Esophagus (tissue), 2 donors: Measurements from ENCODE around the gene TIGD7. TPM values are rescaled to one million over a fixed set of nuclear protein-coding genes. Genes with fewer than 3 reads are reported as not detected.

Experiments
- H3K27ac ChIP-seq, 2 donors: one replicate each; pipeline ENCODE4 v1.5.1; 2013; ENCODE audit warnings: low read depth in 2 of 2, mild to moderate bottlenecking in 2 of 2, inconsistent platforms in 1 of 2, low read length in 1 of 2, moderate library complexity in 1 of 2
- H3K27me3 ChIP-seq, 2 donors: one replicate each; pipeline ENCODE4 v1.6.1; 2013; ENCODE audit warnings: low read length in 2 of 2, control low read depth in 1 of 2, mild to moderate bottlenecking in 1 of 2; ENCODE audit not compliant: insufficient read depth in 2 of 2, control insufficient read depth in 1 of 2
- H3K36me3 ChIP-seq, 2 donors: one replicate each; pipeline ENCODE4 v1.6.1; 2013; ENCODE audit warnings: low read length in 1 of 2; ENCODE audit not compliant: control insufficient read depth in 2 of 2, insufficient read depth in 2 of 2
- H3K4me1 ChIP-seq, 2 donors: one replicate each; pipeline ENCODE4 v1.6.1; 2013; ENCODE audit warnings: low read length in 1 of 2; ENCODE audit not compliant: control insufficient read depth in 2 of 2, insufficient read depth in 2 of 2
- H3K4me3 ChIP-seq, 2 donors: one replicate each; pipeline ENCODE4 v1.5.1; 2013; ENCODE audit warnings: low read length in 2 of 2, mild to moderate bottlenecking in 2 of 2, low read depth in 1 of 2, moderate library complexity in 1 of 2
- H3K9me3 ChIP-seq, 2 donors: one replicate each; pipeline ENCODE4 v1.6.1; 2013; ENCODE audit warnings: mild to moderate bottlenecking in 2 of 2, low read depth in 1 of 2, low read length in 1 of 2, moderate library complexity in 1 of 2; ENCODE audit not compliant: control insufficient read depth in 2 of 2, insufficient read depth in 1 of 2
- WGBS, 2 donors: extraction: QIAGEN DNeasy Blood & Tissue Kit; methylation state at CpG; one replicate each; pipeline ENCODE4 v1.1.7; 2013; 5-methylcytosine and 5-hydroxymethylcytosine counted together
- polyA plus RNA-seq, 2 donors: library from polyadenylated mRNA; stranded (reverse); fragments of 200-250 nt; gene quantifications; one replicate each; pipeline ENCODE4 v1.2.3, GENCODE V29; 2013
- donor health status: healthy with polysubstance abuse.
- donor health status: Bipolar disorder and iron deficiency.

Gene TIGD7
- polyA plus RNA-seq, 2 donors, result 0.99 to 1.5 TPM

- Histone ChIP-seq H3K27ac (no peak overlapping the region), H3K9me3 (peaks cover 3 to 5% of the 10 kb centered on the region in 2 donors), H3K36me3 (peaks cover 0 to 5% of the 10 kb centered on the region in 2 donors), H3K4me3 (no peak overlapping the region), H3K27me3 (no peaks in the 10 kb centered on the region), H3K4me1 (no peaks in the 10 kb centered on the region)
- WGBS, 2 donors, result 83 to 91% methylated on average over 1 of the region's 1 CpG
These were observed 36.9 kb downstream of the TIGD7 start for GRCh38 chr16:3268294-3268693.

DNA sequence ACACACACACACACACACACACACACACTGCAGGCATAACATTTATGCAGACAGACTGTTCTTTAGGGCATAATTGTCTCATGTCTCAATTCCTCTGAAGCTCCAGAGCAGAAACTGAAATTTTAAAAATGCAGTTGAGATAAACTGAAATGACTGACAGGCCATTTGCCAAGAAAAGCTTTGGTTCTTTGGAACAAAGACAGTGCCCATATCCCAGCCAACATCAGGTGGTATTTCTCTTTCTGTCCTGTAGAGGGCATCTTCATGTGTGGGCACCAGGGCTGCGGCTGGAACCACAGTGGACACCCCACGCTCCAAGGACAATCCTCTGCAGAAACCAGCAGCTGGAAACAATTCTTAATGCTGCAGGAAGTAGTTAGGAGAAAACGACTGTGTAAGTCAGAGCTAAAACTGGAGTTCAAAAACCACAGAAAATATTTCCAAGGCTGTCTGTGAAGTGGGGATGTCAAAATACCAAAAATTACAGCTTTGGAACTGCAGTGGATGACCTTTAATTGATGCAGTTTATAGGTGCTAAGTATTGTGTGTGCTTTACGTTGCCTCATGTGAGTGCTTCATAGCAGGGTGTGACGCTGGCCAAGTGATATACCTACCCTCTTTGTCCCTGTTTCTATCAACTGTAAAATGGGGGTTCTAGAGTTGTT is 38.2 kb downstream of the TIGD7 start:
- H3K36me3 ChIP-seq, result peaks cover 0 to 5% of the 10 kb centered on the region in 2 donors
- H3K4me3 ChIP-seq, result no peak overlapping the region
- WGBS, 2 donors, result 75 to 83% methylated on average over 5 of the region's 5 CpGs
- H3K27ac ChIP-seq, result no peak overlapping the region
- H3K27me3 ChIP-seq, result no peaks in the 10 kb centered on the region
- H3K9me3 ChIP-seq, result peaks cover 3 to 5% of the 10 kb centered on the region in 2 donors
- H3K4me1 ChIP-seq, result no peaks in the 10 kb centered on the region

DNA sequence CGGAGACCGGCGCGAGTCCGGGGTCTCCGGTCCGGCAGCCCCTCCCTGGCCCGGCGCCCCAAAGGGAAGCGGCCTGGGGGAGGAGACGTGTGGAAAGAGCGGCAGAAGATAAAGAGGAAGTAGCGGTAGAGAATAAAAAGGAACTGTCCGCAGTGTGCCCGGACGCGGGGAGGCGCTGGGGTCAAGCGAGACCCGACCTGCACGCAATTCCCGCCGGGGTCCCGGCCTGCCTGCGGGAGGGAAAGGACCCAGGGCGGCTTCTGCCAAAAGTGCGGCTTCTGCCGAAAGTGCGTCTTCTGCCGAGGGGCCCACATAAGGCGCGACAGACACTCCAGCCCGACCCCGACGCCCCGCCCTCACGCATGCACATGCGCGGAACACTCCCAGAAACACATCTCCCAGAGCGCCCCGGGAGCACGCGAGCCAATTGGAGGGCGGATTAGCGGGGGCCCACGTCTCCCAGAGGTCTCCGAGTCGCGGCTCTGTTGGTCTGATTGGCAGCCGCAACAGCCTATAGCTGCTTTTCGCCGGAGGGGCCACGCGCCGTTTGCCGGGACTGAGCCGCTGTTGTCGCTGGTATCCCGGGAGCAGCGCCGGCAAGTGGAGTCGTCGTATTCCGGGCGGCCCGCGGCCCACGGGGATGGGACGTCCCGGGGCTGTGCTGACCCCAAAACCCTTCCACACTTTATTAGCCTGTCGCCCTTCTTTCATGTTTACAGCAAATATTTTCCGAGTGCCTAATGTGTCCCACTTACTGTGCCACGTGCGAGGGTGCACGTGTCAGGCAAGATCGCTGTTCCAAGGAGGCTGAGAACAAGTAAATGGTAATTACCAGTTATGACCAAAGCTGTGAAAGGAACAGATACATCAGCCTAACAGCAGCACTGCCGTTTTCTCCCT is 40.8 kb downstream of the TIGD7 start:
- peaks cover 3 to 5% of the 10 kb centered on the region in 2 donors for H3K9me3 ChIP-seq
- H3K27me3 ChIP-seq, result no peaks in the 10 kb centered on the region
- H3K4me3 ChIP-seq, result peak overlapping the region; percentile 76 to 85
- H3K36me3 ChIP-seq, result peaks cover 0 to 5% of the 10 kb centered on the region in 2 donors
- WGBS, 2 donors, result 1 to 2% methylated on average over 77 of the region's 77 CpGs
- no peaks in the 10 kb centered on the region for H3K4me1 ChIP-seq
- H3K27ac ChIP-seq, result peak overlapping the region; percentile 97 to 100

DNA sequence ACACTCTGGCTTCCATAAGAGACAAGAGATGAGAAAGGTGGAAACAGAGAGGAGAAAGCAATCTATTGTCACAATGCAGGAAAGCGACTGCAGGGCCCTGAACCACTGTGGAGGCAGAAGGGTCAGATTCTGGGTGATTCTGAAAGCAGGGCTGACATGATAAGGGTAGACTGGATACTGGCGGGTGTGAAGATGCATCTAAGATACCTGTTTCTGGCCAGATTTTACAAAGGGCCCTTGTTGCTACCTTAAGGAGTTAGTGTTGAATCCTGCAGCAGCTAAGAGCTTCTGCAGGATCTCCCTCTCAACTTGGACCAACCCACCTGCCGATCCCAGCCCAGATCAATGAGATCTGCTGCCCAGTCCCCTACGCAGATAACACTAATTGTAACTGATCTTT is 42.7 kb downstream of the TIGD7 start:
- Histone ChIP-seq H3K4me1 (no peaks in the 10 kb centered on the region), H3K4me3 (no peak overlapping the region), H3K27ac (no peak overlapping the region), H3K36me3 (no peaks in the 10 kb centered on the region), H3K27me3 (no peaks in the 10 kb centered on the region), H3K9me3 (peaks cover 2 to 3% of the 10 kb centered on the region in 2 donors)
- 93 to 94% methylated on average over 4 of the region's 4 CpGs for WGBS, 2 donors

DNA sequence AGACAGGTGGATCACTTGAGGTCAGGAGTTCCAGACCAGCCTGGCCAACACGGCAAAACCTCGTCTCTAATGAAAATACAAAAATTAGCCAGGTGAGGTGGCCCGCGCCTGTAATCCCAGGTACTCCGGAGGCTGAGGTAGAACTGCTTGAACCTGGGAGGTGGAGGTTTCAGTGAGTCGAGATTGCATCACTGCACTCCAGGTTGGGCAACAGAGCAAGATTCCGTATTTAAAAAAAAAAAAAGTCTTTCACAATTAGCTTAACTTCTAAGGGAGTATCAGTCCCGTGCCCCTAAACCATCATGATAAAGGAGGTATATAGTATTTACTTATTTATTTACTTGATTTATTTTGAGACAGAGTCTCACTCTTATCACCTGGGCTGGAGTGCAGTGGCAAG is 45.4 kb downstream of the TIGD7 start:
- H3K4me3 ChIP-seq, result no peak overlapping the region
- no peaks in the 10 kb centered on the region for H3K4me1 ChIP-seq
- H3K27ac ChIP-seq, result no peak overlapping the region
- WGBS, 2 donors, result 84 to 87% methylated on average over 8 of the region's 8 CpGs
- peaks cover 3 to 6% of the 10 kb centered on the region in 2 donors for H3K9me3 ChIP-seq
- H3K27me3 ChIP-seq, result no peaks in the 10 kb centered on the region
- H3K36me3 ChIP-seq, result no peaks in the 10 kb centered on the region

GRCh38 chr16:3256866-3257465 is 48.3 kb downstream of the TIGD7 start:
- WGBS, 2 donors, result 73 to 79% methylated on average over 9 of the region's 9 CpGs
- Histone ChIP-seq H3K4me3 (no peak overlapping the region), H3K27ac (no peak overlapping the region), H3K27me3 (no peaks in the 10 kb centered on the region), H3K9me3 (peaks cover 0 to 4% of the 10 kb centered on the region in 2 donors), H3K4me1 (no peaks in the 10 kb centered on the region), H3K36me3 (no peaks in the 10 kb centered on the region)

DNA sequence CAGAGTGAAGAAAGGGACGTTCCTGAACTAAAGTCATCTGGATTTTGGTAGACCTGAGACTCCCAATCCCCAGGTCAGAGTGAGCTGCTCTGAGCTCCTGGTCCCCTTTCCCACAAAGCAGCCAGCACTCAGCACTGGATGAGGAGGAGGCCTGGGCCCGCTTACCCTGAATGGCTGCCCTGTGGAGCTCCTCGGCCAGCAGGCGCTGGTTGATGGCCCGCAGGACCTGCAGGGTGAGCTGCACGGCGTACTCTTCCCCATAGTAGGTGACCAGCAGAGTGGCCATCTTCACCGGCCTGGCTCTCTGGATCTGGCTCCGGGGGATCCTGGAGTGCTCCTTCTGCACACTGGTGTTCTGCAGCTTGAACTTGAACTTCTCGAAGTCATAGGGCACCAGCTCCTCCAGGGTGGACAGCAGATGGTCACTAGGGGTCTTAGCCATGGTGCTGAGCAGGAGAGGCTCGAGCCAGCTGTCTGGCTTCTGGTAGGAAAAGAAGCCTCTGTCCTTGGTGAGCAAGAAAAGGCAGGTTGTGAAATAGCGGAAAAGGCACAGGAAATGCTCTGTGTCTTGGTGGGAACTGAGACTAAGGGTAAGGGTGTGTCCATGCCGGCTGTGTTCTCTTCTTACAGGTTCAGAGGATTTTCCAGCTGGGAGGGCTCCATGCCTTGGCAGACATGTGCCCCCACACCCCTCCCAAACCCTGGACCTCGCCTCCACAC is 48.9 kb downstream of the TIGD7 start, which contains the start of gene MEFV:
TSS of gene MEFV (minus strand) at position 488 of the 720 bp plus-strand sequence. CDS start at position 442, 46 bp downstream.
- peaks cover 0 to 4% of the 10 kb centered on the region in 2 donors for H3K9me3 ChIP-seq
- WGBS, 2 donors, result 77 to 79% methylated on average over 14 of the region's 14 CpGs
- H3K4me3 ChIP-seq, result no peak within 1 kb of the TSS
- no peaks in the 10 kb centered on the region for H3K27me3 ChIP-seq
- H3K36me3 ChIP-seq, result no peaks in the 10 kb centered on the region
- no peak within 1 kb of the TSS for H3K27ac ChIP-seq
- no peaks in the 10 kb centered on the region for H3K4me1 ChIP-seq

DNA sequence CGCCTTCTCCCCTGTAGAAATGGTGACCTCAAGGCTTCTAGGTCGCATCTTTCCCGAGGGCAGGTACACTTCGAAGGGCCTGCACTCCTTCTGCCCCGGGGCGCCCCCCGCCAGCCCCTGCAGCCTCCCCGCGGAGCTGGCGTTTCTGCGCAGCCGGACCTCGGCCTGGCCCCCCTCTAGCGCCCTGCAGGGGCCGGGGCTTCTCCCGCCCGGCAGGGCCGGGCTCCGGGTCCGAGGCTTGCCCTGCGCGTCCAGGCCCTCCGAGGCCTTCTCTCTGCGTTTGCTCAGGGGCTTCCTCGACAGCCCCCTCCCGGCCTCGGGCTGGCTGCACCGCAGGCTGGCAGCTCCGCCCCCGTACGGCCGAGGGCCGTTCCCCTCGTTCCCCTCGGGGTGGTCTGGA is 50.9 kb downstream of the TIGD7 start:
- WGBS, 2 donors, result 47 to 53% methylated on average over 35 of the region's 35 CpGs
- H3K36me3 ChIP-seq, result no peaks in the 10 kb centered on the region
- no peak overlapping the region for H3K4me3 ChIP-seq

GRCh38 chr16:3252967-3253366 is 52.3 kb downstream of the TIGD7 start:
- Histone ChIP-seq H3K27ac (no peak overlapping the region), H3K4me3 (no peak overlapping the region), H3K27me3 (no peaks in the 10 kb centered on the region), H3K36me3 (no peaks in the 10 kb centered on the region), H3K4me1 (no peaks in the 10 kb centered on the region), H3K9me3 (peaks cover 0 to 7% of the 10 kb centered on the region in 2 donors)
- 75 to 76% methylated on average over 4 of the region's 4 CpGs for WGBS, 2 donors

More for the DNA sequence above, 50.9 kb downstream of the TIGD7 start:
- H3K9me3 ChIP-seq, result peaks cover 0 to 4% of the 10 kb centered on the region in 2 donors
- no peak overlapping the region for H3K27ac ChIP-seq
- H3K27me3 ChIP-seq, result no peaks in the 10 kb centered on the region
- H3K4me1 ChIP-seq, result no peaks in the 10 kb centered on the region
